GM21526 (cell line): ENCODE measurements around the gene UBR2.
A peak's percentile ranks its signal among the peaks of the same experiment; 100 is the strongest.
"Not testable (repeated sequence)": the region's sequence is repeated elsewhere in the genome, so short reads cannot be mapped to it uniquely, and the experiment has no call there.

Experiments
- ATAC-seq: cut with Tn5 transposase; IDR thresholded peaks from one replicate; pipeline ENCODE4 v1.9.1; 2021; ENCODE audit warnings: moderate library complexity; ENCODE audit not compliant: unreplicated experiment, low FRiP score

Gene UBR2

GRCh38 chr6:42552380-42552779 is 11.4 kb upstream of the UBR2 start:
- ATAC-seq: no peak

GRCh38 chr6:42555477-42556457 is 8.1 kb upstream of the UBR2 start:
- ATAC-seq: no peak

- no peak for ATAC-seq
These were observed 7.4 kb upstream of the UBR2 start for GRCh38 chr6:42556462-42556861.

GRCh38 chr6:42559276-42559675 is 4.6 kb upstream of the UBR2 start:
- ATAC-seq: not testable (repeated sequence)

- ATAC-seq: no peak
These were observed 1.8 kb upstream of the UBR2 start for GRCh38 chr6:42561986-42562385.

- ATAC-seq: no peak
These were observed 932 bp upstream of the UBR2 start for GRCh38 chr6:42562788-42563405.

- ATAC-seq: no peak
These were observed 637 bp downstream of the UBR2 start for GRCh38 chr6:42564506-42564825.

GRCh38 chr6:42565823-42566613 is 2.2 kb downstream of the UBR2 start:
- no peak for ATAC-seq

- no peak for ATAC-seq
These were observed 2.9 kb downstream of the UBR2 start for GRCh38 chr6:42566614-42567208.

- not testable (repeated sequence) for ATAC-seq
These were observed 3.4 kb downstream of the UBR2 start for GRCh38 chr6:42567237-42567636.

- ATAC-seq: no peak
These were observed 5.5 kb downstream of the UBR2 start for GRCh38 chr6:42569102-42570028.

GRCh38 chr6:42571611-42572342 is 7.9 kb downstream of the UBR2 start:
- peak; percentile 16 for ATAC-seq

GRCh38 chr6:42572523-42572922 is 8.7 kb downstream of the UBR2 start:
- ATAC-seq: peak; percentile 69

- ATAC-seq: not testable (repeated sequence)
These were observed 12.7 kb downstream of the UBR2 start for GRCh38 chr6:42576538-42576937.

GRCh38 chr6:42598300-42598699 is 34.5 kb downstream of the UBR2 start:
- ATAC-seq: no peak

GRCh38 chr6:42599558-42599957 is 35.7 kb downstream of the UBR2 start:
- no peak for ATAC-seq

- no peak for ATAC-seq
These were observed 40.3 kb downstream of the UBR2 start for GRCh38 chr6:42604150-42604549.

GRCh38 chr6:42604699-42605098 is 40.9 kb downstream of the UBR2 start:
- ATAC-seq: not testable (repeated sequence)

- no peak for ATAC-seq
These were observed 46.6 kb downstream of the UBR2 start for GRCh38 chr6:42610416-42610815.
